NCI-H187 (cell line): ENCODE data around the gene AKAP9.
"Not testable (repeated sequence)": the region's sequence is repeated elsewhere in the genome, so short reads cannot be mapped to it uniquely, and the experiment has no call there.

ENCODE experiments used
- DNase-seq, 2 experiments: peaks; one replicate each; lab custom pipeline; 2025; lab: John Stamatoyannopoulos, UW

The AKAP9 gene

DNA sequence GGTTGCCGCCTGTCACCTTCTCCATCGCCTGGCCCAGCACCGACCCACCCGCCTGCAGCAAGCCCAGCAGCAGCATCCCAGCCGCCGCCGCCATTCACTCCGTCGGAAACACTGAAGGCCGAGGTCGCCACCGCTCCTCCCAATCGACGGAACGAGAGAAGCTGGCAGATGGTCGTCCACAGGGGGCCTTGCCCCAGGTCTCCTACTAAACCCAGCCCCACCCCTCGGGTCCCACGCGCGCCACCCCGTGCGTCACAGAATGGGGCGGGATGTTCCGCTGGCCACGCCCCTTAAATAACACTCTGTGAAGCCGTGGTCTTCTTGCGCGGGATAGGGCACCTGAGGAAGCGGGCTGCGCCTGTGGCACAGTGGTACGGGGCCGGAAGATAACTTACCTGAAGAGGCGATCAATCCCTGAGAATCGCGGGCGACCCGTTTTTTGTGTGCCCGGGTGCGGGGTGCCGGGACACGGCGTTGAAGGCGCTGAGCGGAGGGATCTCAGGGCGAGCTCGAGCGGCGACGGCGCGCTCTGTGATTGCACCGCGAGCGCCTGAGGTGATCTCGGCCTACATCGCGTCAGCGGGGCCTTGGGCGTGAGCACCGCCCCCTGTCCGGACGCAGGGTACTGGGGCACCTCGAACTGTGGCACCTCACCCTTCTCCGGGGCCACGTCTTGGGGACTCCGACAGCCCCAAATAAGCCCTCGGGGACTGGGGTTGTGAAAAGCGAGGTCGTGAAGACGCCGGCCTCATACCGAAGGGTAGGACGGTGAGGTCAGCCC, 193.8 kb downstream of the AKAP9 start, which contains the start of gene CYP51A1:
Gene CYP51A1, minus strand, starts transcription at position 207 of the 781 bp plus-strand sequence. Its CDS starts 113 bp downstream, at position 94.
- peak; percentile 93 to 97 for DNase-seq

DNA sequence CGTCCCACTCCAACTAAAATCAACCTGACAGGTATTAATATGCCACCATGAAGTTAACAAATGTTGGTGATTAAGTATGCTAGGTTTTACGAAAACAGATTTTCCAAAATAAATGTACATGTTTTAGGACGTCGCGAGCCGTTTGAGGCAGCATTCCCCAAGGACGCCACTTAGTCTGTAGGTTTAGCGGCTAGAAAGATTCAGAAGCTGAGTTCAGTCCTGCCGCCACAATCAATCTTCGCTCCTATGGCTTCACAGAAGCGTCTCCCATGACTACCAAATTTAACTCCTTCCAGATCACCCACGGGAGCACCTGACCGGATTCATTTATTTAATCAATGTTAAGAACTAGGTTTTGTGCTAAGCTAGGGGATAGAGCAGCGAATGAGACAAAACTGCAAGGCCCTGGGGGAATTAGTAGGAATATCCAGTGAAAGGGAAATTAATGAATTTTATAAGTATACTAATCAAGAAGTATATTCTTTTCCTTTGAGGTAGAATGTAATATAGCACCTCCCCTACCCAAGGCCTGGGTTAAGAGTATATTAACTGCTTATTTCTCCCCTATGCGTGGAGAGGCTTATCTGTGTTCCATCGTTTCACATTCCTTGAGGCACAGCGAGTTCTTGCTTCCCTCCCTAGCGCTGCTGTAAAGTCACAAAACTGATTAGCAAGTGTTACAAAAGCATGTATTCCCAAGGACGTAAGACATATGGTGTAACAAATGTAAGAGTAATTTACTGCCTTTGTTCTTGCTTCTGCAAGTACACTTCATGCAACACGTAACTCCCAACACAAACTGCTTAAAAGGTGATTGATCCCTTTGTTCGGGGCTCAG, 194.6 kb downstream of the AKAP9 start:
- no peak for DNase-seq

DNA sequence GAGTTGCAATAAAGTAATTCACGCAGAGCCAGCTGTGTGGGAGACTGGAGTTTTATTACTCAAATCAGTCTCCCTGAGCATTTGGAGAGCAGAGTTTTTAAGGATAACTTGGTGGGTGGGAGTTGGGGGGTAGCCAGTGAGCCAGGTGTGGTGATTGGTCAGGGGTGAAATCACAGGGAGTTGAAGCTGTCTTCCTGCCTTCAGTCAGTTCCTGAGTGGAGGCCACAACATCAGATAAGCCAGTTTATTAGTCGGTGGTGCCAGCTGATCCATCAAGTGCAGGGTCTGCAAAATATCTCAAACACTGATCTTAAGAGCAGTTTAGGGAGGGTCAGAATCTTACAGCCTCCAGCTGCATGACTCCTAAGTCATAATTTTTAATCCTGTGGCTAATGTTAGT, 196.9 kb downstream of the AKAP9 start:
- no peak for DNase-seq

DNA sequence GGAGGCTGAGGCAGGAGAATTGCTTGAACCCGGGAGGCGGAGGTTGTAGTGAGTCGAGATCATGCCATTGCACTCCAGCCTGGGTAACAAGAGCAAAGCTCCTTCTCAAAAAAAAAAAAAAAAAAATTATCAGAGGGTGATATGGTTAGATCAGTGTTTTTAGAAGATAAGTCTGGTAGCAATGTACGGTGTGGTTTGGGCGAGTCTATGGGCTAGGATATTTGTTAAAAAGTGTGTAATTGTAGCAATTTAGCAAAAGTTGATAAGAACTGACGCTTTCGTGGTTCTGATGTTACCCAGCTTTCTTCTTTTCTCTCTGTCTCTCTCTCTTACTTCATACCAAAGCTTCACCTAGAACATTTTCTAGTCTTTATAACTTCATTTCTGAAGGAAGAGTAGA, 200.5 kb downstream of the AKAP9 start:
- DNase-seq: no peak

DNA sequence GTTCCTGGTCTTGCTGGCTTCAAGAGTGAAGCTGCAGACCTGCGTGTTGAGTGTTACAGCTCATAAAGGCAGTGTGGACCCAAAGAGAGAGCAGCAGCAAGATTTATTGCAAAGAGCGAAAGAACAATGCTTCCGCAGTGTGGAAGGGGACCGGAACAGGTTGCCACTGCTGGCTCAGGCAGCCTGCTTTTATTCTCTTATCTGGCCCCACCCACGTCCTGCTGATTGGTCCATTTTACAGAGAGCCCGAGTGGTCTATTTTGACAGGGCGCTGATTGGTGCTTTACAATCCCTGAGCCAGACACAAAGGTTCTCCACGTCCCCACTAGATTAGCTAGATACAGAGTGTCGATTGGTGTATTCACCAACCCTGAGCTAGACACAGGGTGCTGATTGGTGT, 202.1 kb downstream of the AKAP9 start:
- DNase-seq: not testable (repeated sequence)

DNA sequence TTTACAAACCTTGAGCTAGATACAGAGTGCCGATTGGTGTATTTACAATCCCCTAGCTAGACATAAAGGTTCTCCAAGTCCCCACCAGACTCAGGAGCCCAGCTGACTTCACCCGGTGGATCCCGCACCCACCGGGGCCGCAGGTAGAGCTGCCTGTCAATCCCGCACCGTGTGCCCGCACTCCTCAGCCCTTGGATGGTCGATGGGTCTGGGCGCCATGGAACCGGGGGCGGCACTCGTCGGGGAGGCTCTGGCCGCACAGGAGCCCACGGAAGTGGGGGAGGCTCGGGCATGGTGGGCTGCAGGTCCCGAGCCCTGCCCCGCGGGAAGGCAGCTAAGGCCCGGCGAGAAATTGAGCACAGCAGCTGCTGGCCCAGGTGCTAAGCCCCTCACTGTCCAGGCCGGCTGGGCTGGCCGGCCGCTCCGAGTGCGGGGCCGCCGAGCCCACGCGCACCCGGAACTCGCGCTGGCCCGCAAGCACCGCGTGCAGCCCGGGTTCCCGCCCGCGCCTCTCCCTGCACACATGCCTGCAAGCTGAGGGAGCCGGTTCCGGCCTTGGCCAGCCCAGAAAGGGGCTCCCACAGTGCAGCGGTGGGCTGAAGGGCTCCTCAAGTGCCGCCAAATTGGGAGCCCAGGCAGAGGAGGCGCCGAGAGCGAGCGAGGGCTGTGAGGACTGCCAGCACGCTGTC, 202.7 kb downstream of the AKAP9 start:
- not testable (repeated sequence) for DNase-seq

DNA sequence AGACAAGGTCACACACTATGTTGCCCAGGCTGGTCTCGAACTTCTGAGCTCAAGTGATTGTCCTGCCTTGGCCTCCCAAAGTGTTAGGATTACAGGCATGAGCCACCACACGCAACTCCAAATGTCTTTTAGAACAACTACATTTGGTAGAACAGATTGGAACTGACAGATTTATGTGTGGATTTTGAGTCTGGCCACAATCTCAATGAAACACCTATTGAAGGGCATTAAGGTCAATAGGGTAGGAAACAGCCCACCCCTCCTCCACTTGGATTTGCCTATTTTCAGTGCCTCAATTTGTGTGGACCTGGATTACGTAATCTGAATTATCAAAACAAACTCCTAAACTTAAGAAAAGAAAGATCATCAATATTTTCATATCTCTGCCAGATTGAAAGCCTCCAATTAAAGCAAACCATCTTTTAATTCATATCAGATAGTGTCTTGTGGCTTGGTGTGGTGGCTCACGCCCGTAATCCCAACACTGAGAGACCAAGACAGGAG, 209.1 kb downstream of the AKAP9 start:
- DNase-seq: no peak

DNA sequence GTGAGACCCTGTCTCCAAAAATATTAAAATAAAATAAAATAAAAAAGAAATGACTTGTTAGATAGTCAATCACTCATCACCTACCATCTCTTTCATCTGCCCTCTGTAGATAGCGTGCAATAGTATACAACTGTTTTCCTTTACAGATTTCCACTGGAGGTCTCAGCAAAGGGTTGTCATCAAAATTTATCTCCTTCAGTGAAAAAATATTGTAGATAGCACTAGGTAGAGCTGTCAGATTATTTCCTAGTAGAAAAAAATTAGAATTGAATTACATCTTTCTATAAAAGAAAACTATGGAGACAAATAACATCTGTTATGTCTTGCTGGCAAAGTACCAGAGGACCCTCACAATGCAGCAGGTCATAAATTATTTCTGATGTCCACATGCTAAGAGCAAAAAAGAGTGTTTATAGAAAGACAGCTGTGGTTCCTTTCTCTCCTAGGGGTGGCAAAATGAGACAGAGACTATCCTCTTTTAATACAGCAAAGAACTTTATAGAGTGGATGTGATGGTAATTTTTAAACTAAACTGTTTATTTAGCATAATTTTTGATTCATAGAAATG, 209.9 kb downstream of the AKAP9 start:
- no peak for DNase-seq

DNA sequence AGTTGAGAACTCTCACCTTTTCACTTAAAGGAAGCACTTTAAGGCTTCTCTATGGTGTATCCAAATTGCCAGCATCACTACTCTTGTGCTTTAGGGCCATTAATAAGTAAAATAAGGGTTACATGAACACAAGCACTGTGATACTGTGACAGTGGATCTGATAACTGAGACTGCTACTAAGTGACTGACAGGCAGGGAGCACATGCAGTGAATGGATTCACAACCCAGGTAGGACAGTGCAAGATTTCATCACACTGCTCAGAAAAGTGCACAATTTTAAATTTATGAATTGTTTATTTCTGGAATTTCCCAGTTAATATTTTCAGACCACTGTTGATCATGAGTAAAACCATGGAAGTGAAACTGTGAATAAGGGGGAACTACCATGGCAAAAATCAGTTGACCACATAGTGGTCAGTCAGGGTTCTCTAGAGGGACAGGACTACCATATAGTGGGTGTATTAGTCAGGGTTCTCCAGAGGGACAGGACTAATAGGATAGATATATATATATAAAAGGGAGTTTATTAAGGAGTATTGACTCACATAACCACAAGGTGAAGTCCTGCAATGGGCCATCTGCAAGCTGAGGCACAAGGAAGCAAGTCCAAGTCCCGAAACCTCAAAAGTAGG, 214.6 kb downstream of the AKAP9 start:
- no peak for DNase-seq

DNA sequence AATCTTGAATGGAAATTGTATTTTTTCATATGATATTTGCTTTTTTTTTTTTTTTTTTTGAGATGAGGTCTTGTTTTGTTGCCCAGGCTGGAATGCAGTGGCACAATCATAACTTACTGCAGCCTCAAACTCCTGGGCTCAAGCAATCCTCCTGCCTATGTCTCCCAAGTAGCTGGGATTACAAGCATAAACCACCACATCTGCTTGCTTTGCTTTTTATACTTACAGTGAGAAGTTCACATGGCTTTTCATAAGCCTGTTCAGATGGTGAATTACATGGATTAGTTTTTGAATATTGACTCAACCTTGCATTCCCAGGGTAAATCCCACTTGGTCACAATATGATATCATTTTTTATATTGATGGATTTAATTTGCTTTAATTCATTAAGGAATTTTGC, 216.3 kb downstream of the AKAP9 start:
- no peak for DNase-seq

DNA sequence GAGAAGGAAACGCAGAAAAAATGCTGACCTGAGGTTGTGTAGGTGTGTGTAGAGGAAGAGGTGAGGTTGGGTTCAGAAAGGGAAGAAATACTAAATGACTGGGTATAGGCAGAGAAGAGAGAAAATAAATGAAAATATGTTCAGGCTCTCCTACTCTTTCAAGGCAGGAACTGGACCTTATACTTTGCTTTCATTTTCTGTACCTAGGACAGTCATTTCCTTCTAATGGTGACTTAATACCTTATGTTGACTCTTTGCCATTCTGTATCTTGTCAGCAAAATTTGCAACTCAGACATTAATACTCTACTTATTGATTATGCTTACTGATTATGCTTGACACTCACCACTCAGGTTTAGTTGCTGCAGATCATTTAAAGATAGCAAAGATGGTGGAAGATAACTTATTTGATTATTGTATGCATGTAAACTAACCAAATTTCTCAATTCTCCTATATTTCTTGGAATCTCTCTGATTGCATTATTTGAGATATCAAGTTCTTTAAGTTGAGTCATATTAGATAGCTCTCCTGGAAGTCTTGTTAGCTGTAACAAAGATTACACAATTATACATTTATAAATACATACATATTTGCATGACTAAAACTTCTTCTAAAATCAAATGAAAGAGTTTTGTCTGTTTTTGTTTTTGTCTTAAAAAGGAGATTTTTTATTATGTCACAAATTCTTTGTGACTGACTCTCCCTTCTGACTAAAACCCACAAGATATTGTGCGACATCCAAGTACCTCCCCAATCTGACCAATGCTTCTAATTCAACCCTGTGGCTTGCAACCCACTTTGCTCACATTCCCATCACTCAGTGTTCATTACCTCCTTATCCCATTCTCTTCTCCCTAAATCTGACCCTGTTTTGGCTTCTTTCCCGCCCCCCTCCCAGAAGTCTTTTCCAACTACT, 218.3 kb downstream of the AKAP9 start:
- DNase-seq: no peak
